IPS DF 19.7 (cell line): ENCODE measurements around the gene FAIM2.
"Not testable (repeated sequence)": the region's sequence is repeated elsewhere in the genome, so short reads cannot be mapped to it uniquely, and the experiment has no call there.

Source experiments
- DNase-seq: peaks from one replicate; pipeline ENCODE4 v3.0.0-alpha.2; 2013; ENCODE audit warnings: low read depth, low spot score

Gene FAIM2

DNA sequence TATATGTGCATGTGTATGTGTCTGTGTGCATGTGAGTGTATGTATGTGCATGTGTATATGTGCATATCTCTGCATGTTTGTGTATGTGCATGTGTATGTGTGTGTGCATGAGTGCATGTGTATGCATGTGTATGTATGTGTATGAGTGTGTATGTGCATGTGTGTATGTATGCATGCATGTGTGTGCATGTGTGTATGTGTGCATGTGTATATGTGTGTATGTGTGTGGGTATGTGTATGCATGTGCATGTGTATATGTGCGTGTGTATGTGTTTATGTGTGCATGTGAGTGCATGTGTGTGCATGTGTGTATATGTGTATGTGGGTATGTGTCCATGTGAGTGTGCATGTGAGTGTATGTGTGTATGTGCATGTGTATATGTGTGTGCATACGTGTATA, 24.6 kb downstream of the FAIM2 start:
- not testable (repeated sequence) for DNase-seq

DNA sequence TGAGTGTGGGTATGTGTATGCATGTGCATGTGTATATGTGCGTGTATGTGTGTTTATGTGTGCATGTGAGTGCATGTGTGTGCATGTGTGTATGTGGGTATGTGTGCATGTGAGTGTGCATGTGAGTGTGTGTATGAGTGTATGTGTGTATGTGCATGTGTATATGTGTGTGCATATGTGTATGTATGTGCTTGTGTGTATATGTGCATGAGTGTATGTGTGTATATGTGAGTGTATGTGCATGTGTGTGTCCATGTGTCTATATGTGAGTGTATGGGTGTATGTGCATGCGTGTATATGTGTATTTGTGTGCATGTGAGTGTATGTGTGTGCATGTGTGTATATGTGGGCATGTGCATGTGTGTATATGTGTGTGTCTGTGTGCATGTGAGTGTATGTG, 25.7 kb downstream of the FAIM2 start:
- DNase-seq: no peak

- no peak for DNase-seq
Observed at GRCh38 chr12:49877066-49877465, 26.6 kb downstream of the FAIM2 start.

DNA sequence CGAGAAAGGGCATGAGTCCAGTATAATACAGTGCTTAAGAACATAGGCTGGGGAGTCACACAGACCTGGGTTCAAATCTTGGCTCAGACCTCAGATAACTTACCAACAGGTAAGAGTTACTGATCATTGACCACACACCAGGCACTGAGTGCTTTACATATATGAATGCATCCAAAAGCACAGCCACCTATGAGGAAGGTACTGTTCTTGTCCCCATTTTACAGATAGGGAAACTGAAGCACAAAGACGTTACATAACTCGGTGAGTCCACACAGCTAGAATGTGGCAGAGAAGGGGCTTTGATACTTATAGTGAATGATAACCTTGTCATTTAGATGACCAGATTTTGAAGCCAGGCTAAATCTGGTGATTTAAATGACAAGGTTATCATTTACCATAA, 27.6 kb downstream of the FAIM2 start:
- DNase-seq: no peak

DNA sequence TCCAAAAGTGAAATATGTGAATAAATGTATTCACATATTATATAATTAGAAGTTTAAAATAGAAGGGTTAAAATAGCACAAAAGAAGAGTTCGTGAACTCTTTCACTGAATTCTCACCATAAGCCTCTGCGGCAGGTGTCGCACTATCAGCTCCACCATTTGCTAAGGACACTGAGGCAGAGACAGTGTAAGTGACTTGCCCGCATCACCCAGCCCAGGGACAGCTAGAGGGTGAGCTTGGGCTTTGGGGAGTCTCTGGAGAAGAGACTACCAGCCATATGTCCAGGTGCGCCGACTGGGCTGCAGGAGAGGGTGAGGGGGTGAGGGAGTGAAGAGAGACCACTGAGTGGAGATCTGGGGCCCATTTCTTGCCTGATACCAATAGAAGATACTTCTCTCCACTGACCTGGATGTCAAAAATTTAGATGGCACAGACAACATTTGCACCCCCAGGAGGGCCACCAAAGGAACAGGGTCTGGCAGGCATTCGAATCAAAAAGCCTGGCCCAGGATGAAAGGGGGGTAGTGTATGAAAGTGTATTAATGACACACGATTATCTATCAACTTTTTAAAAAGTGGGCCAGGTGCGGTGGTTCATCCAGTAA, 28.5 kb downstream of the FAIM2 start:
- DNase-seq: no peak

GRCh38 chr12:49874142-49874897, 29.4 kb downstream of the FAIM2 start:
- no peak for DNase-seq

- DNase-seq: no peak
Observed at GRCh38 chr12:49873361-49873934, 30.3 kb downstream of the FAIM2 start.

DNA sequence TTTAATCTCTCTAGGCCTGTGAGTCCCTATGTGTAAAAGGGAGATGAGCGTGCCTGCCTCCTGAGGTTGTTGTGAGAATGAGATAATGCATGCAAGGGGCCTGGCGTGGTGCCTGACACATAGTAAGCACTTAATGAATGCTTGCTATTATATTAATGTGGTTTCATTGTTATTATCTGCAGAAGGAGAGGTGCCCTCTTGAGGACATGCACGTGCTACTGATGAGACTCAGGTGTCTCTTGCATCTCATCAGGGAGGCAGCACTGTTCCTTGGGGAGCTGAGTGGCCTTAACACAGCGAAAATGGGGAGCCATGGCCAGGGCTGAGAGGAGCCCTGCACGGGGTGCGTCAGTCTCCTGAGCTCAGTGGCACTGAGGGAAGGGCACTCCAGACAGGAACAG, 30.9 kb downstream of the FAIM2 start:
- DNase-seq: no peak

GRCh38 chr12:49872381-49872780, 31.3 kb downstream of the FAIM2 start:
- no peak for DNase-seq

- DNase-seq: not testable (repeated sequence)
Observed at GRCh38 chr12:49871811-49872251, 31.9 kb downstream of the FAIM2 start.

DNA sequence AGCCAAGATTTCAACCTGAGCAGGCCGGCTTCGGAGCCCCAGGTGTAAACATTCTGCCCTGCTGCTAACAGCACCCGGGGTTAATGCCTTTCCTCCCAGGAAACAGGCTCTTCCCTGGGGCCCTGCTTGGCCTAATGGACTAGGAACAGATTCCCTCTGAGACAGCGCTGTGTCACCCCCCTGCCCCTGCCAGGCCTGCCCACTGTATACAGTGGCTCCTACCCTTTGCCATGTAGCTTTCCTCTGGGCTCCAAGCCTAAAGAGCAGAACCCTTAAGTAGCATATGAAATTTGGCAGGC, 32.5 kb downstream of the FAIM2 start:
- DNase-seq: no peak

GRCh38 chr12:49870501-49871262, 33.0 kb downstream of the FAIM2 start:
- no peak for DNase-seq

DNA sequence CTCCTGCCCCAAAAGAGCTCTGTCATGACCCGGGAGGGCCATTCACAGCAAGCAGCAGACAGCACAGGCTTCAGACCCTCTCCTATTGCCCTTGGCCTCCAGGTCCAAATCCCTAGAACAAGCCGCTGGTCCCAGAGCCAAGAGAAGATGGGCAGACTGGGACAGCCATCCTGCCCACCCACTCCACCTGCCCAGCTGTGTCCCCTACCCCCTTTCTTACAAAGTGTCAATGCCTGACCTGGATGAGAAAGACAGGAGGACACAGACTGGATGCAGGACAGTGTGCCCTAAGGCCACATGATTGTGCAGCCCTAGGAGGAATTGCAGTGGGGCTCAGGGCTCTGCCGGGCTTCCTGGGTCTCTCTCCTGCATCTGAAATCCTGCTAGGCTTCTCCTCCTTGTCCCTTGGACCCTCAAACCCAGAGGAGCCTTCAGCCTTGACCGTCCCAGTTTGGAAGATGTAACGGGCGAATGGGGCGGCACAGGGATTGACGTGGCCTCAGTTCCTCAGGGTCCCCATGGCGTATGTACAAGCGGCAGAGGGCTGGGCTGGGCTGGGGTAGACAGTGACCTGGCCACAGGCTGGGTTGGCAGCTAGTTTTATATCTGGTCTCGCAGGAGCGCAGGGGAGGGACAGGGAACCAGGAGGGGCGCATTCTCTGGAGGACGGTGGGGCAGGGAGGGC, 33.7 kb downstream of the FAIM2 start:
- no peak for DNase-seq

GRCh38 chr12:49868952-49869815, 34.5 kb downstream of the FAIM2 start:
- no peak for DNase-seq

- DNase-seq: no peak
Observed at GRCh38 chr12:49868449-49868848, 35.3 kb downstream of the FAIM2 start.

DNA sequence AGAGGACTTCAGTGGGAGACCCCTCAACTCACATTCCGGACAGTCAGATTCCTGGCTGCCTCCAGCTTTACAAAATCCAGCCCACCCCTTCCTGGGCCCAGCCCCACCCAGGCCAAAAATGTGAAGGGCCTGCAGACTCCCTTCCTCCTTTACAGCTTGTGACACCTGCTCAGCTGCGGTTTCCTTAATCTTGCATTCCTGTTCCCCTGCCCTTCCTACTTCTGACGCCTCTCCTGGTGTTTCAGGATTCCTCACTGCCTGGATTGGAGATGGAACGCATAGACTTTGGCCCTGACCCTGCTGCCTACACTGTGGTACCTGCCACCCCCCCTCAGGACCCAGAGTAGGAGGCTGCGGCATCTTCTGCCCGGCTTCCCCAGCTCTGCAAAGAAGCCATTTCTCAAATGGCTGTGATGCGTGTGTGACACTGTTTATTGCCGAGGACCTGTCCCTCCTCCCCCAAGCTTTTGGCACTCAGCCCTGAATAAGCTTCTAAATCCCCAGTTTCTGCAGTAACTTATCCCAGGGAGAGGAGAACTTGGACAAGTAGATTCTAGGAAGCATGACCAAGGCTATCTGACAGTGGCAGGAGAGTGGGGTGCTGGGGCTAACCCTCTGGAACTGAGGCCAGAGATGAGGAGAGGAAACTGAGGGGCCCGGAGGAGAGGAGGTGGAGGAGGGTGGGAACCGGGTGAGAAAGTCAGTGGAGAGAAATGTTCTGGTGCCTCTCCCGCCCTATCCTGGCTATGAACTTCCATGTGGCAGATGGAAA, 35.9 kb downstream of the FAIM2 start:
- no peak for DNase-seq

DNA sequence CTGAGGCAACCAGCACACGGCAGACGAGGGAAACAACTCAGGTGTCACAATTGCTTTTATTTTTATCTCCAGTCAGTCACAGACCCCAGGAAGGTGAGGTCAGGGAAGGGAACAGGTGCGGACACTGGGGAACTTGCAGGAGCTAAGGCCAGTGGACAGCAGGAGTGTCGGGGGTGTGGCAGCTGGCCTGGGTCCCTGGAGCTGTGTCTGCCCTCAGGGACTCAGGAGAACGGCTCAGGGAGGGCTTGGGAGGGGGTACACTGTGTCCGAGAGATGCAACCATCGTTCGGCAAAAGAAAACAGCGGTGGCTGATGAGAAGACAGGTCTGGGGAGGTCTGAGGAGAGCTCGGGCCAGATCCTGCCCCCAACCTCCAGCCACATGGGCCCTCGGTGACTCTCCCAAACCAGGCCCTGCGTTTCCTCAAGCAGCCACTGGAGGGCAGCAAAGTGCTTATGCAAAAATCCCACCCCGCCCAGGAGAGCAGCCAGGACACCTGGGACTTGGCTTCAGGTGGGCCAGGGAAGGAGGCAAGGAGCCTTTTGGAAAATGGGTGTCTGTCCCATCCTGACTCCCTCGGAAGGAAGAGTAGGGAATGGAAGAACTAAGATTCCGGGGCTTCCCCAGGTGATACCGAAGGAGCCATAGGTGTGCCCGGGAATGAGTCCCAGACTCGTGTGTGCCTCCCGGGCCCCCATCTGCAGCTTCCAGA, 36.7 kb downstream of the FAIM2 start:
- peak; percentile 40 for DNase-seq

DNA sequence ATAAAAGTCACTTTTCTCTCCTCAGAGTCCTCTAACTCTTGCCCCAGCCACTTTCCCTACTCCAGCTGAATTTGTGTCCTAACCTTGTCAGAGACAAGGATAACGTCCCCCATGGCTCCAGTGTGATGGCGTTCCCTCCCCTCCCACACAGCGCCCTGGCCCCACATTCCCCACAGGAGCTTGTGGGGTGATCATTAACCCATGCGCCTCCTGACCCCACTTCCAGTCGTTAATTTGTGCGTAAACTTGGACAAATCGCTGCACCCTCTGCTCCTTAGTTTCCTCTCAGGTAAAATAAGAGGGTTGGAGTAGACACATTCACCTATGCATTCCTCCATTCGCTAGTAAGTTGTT, 37.9 kb downstream of the FAIM2 start:
- DNase-seq: no peak

GRCh38 chr12:49865109-49865781, 38.5 kb downstream of the FAIM2 start:
- DNase-seq: no peak
